ENCODE results near the gene CCDC149. TPM values are rescaled to one million over a fixed set of nuclear protein-coding genes. Genes with fewer than 3 reads are reported as not detected.

The CCDC149 gene
- total and polyA plus RNA-seq, 9 of the 15 experiments (the other 6 are each of a cell fraction or from before 2014, with no cell fraction given), result 0.04 to 0.18 TPM; not detected in 7

DNA sequence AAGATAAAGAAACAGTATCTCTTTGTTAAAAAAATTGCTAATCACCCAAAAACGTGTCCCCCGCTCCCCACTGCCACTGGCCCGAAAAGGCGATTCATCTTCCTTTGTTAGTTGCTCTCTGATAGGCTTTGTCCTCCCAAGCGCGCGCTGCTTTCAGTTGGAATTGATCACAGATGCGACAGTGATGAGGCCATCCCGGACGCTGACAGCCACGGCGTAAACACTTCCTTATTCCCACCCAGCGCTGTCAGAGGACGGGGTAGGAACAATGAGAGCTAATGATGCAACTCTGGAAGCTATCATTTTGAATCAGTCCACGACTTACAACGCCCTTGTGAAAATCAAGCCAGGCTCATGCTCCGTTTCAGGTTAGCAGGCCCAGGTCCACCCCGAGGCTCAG is 96.0 kb downstream of the CCDC149 start:
- POLR2A ChIA-PET, result no interaction called here
- BruUV-seq (replicated peaks), result no TSS peak
- no peak for DNase-seq (ENCODE audit: extremely low read depth in 1 of 4, low spot score in 3 of 4)

More for the DNA sequence above, 96.0 kb downstream of the CCDC149 start:
- CTCF ChIA-PET (ENCODE audit: low intra/inter-chr PET ratio), result no interaction called here
- ATAC-seq (peak; percentile 45), FAIRE-seq (no peak)
- Histone ChIP-seq H3K9ac (ENCODE audit: insufficient read depth in 1 of 2, low read depth in 2 of 2, low read length in 2 of 2) (no peak overlapping the region), H3K9me1 (ENCODE audit: control insufficient read depth, insufficient read depth, low read length) (no peaks in the 10 kb centered on the region), H3K4me3 (no peak overlapping the region), H3K9me3 (replicated peaks; ENCODE audit: control insufficient read depth, insufficient read depth, low read depth, low read length) (no peaks in the 10 kb centered on the region), H3K4me1 (replicated peaks in 1 of 2; ENCODE audit: control insufficient read depth in 2 of 2, insufficient read depth in 2 of 2, low read length in 2 of 2) (no peaks in the 10 kb centered on the region), H3K36me3 (ENCODE audit: control insufficient read depth, insufficient read depth, low read length) (no peaks in the 10 kb centered on the region), H3K79me2 (ENCODE audit: control insufficient read depth, insufficient read depth, low read length) (no peaks in the 10 kb centered on the region), H4K20me1 (replicated peaks; ENCODE audit: control insufficient read depth, insufficient read depth, low read length) (no peaks in the 10 kb centered on the region), H3K27me3 (ENCODE audit: control insufficient read depth in 2 of 2, insufficient read depth in 2 of 2, low read length in 2 of 2) (0 out of 5 replicates have a peak, but pooled peaks cover 0 to 5% of the 10 kb centered on the region in 2 experiments), H2AFZ (ENCODE audit: low read depth, low read length) (peak overlapping the region; percentile 51; the same call in 1 of the 2 replicates), H3K4me2 (ENCODE audit: insufficient read depth, low read length) (peak overlapping the region; percentile 15; the same call in 1 of the 2 replicates), H3K27ac (ENCODE audit: extremely low read depth, low read depth, low read length) (no peak overlapping the region)
- intact Hi-C loops (cut with micrococcal nuclease), result no loop called here
- in situ Hi-C loops (cut with MboI), result no loop called here
- TF ChIP-seq MEIS2 (IDR thresholded peaks at IDR 0.05; ENCODE audit: partially characterized antibody) (peak; percentile 13), CCAR2 (IDR thresholded peaks at IDR 0.05; ENCODE audit: low read depth, low read length) (no peak), SPI1 (IDR thresholded peaks at IDR 0.05; ENCODE audit: borderline replicate concordance, low read depth, low read length) (0 out of 2 replicates have a peak, but pooled peaks have one; percentile 25)
- TF ChIP-seq, protein P1, sequence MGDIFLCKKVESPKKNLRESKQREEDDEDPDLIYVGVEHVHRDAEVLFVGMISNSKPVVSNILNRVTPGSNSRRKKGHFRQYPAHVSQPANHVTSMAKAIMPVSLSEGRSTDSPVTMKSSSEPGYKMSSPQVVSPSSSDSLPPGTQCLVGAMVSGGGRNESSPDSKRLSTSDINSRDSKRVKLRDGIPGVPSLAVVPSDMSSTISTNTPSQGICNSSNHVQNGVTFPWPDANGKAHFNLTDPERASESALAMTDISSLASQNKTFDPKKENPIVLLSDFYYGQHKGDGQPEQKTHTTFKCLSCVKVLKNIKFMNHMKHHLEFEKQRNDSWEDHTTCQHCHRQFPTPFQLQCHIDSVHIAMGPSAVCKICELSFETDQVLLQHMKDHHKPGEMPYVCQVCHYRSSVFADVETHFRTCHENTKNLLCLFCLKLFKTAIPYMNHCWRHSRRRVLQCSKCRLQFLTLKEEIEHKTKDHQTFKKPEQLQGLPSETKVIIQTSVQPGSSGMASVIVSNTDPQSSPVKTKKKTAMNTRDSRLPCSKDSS (IDR thresholded peaks at IDR 0.05; ENCODE audit: low read depth, partially characterized antibody), result no peak
- TF ChIP-seq, protein P2, sequence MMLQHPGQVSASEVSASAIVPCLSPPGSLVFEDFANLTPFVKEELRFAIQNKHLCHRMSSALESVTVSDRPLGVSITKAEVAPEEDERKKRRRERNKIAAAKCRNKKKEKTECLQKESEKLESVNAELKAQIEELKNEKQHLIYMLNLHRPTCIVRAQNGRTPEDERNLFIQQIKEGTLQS (IDR thresholded peaks at IDR 0.05), result peak; percentile 34; the same call in 1 of the 2 replicates
- TF ChIP-seq, protein P2 (CRISPR knock-in tag; conservative IDR thresholded peaks at IDR 0.05), result no peak
- WGBS (ENCODE audit: insufficient coverage, low coverage, missing lambda C conversion rate), result 4% methylated on average over 18 of the region's 18 CpGs
